ENCODE measurements around the gene SINHCAF. TPM values are rescaled to one million over a fixed set of nuclear protein-coding genes. Genes with fewer than 3 reads are reported as not detected.

SINHCAF gene
- total and polyA plus RNA-seq, 5 donors from 2014 or later = 42.0 to 73.7 (median 53.4) TPM

GRCh38 chr12:31318657-31319269 is 7.2 kb downstream of the SINHCAF start:
- no peak for ATAC-seq (ENCODE audit: low read depth in 2 of 2)
- Mint-ChIP-seq H3K36me3 (no peaks in the 10 kb centered on the region), H3K4me1 (peaks cover 49 to 88% (median 73%) of the 10 kb centered on the region in 4 donors), H3K9me3 (no peaks in the 10 kb centered on the region), H3K27ac (peak overlapping the region; percentile 39 to 99 (median 83)), H3K4me3 (peak overlapping the region; percentile 82 to 95 (median 92)), H3K27me3 (no peaks in the 10 kb centered on the region)
- no peak for DNase-seq
- peak overlapping the region; percentile 26 for H3K27ac ChIP-seq (ENCODE audit: insufficient read depth, low read length, poor library complexity, severe bottlenecking)
- no peaks in the 10 kb centered on the region for H3K36me3 ChIP-seq (ENCODE audit: control insufficient read depth, insufficient read depth, low read length)
- peak overlapping the region; percentile 90 for H3K4me3 ChIP-seq (ENCODE audit: low read depth, low read length)
- peaks cover 56% of the 10 kb centered on the region for H3K4me1 ChIP-seq (ENCODE audit: control insufficient read depth, insufficient read depth, low read length, poor library complexity, severe bottlenecking)
- H3K27me3 ChIP-seq (ENCODE audit: control insufficient read depth, insufficient read depth, low read length) = no peaks in the 10 kb centered on the region
- no peaks in the 10 kb centered on the region for H3K9me3 ChIP-seq (ENCODE audit: control insufficient read depth in 2 of 2, low read length in 2 of 2)

GRCh38 chr12:31317471-31318395 is 8.2 kb downstream of the SINHCAF start:
- no peaks in the 10 kb centered on the region for H3K36me3 ChIP-seq (ENCODE audit: control insufficient read depth, insufficient read depth, low read length)
- peaks cover under 1% of the 10 kb centered on the region for H3K36me3 Mint-ChIP-seq
- ATAC-seq (ENCODE audit: low read depth in 2 of 2) (peak; percentile 58 to 63), DNase-seq (peak in 2 of 3 donors; percentile 49 to 57)
- no peaks in the 10 kb centered on the region for H3K27me3 ChIP-seq (ENCODE audit: control insufficient read depth, insufficient read depth, low read length)
- peak overlapping the region; percentile 70 to 95 (median 85) for H3K4me3 Mint-ChIP-seq
- H3K27me3 Mint-ChIP-seq = no peaks in the 10 kb centered on the region
- H3K4me1 Mint-ChIP-seq = peaks cover 49 to 81% (median 69%) of the 10 kb centered on the region in 4 donors
- H3K9me3 Mint-ChIP-seq = no peaks in the 10 kb centered on the region
- peaks cover 46% of the 10 kb centered on the region for H3K4me1 ChIP-seq (ENCODE audit: control insufficient read depth, insufficient read depth, low read length, poor library complexity, severe bottlenecking)
- H3K4me3 ChIP-seq (ENCODE audit: low read depth, low read length) = peak overlapping the region; percentile 90
- peak overlapping the region; percentile 68 for H3K27ac ChIP-seq (ENCODE audit: insufficient read depth, low read length, poor library complexity, severe bottlenecking)
- H3K9me3 ChIP-seq (ENCODE audit: control insufficient read depth in 2 of 2, low read length in 2 of 2) = no peaks in the 10 kb centered on the region
- H3K27ac Mint-ChIP-seq = peak overlapping the region; percentile 83 to 99 (median 89)

- ATAC-seq (ENCODE audit: low read depth in 2 of 2) (no peak), DNase-seq (no peak)
- Histone ChIP-seq H3K4me3 (ENCODE audit: low read depth, low read length) (peak overlapping the region; percentile 90), H3K27ac (ENCODE audit: insufficient read depth, low read length, poor library complexity, severe bottlenecking) (peak overlapping the region; percentile 68), H3K27me3 (ENCODE audit: control insufficient read depth, insufficient read depth, low read length) (no peaks in the 10 kb centered on the region), H3K36me3 (ENCODE audit: control insufficient read depth, insufficient read depth, low read length) (no peaks in the 10 kb centered on the region), H3K4me1 (ENCODE audit: control insufficient read depth, insufficient read depth, low read length, poor library complexity, severe bottlenecking) (peaks cover 40% of the 10 kb centered on the region), H3K9me3 (ENCODE audit: control insufficient read depth in 2 of 2, low read length in 2 of 2) (no peaks in the 10 kb centered on the region)
- Mint-ChIP-seq H3K4me1 (peaks cover 53 to 82% (median 68%) of the 10 kb centered on the region in 4 donors), H3K27ac (peak overlapping the region; percentile 83 to 99 (median 89)), H3K36me3 (peaks cover 9% of the 10 kb centered on the region), H3K4me3 (peak overlapping the region; percentile 70 to 95 (median 85)), H3K9me3 (peaks cover 0 to 4% (median 0%) of the 10 kb centered on the region in 7 donors), H3K27me3 (no peaks in the 10 kb centered on the region)
Measured at GRCh38 chr12:31316891-31317290, 9.1 kb downstream of the SINHCAF start.

- H3K4me3 Mint-ChIP-seq = no peak overlapping the region
- H3K4me1 Mint-ChIP-seq = peaks cover 53 to 80% (median 59%) of the 10 kb centered on the region in 4 donors
- no peak overlapping the region for H3K4me3 ChIP-seq (ENCODE audit: low read depth, low read length)
- peaks cover 36% of the 10 kb centered on the region for H3K4me1 ChIP-seq (ENCODE audit: control insufficient read depth, insufficient read depth, low read length, poor library complexity, severe bottlenecking)
- DNase-seq (no peak), ATAC-seq (ENCODE audit: low read depth in 2 of 2) (no peak)
- H3K36me3 ChIP-seq (ENCODE audit: control insufficient read depth, insufficient read depth, low read length) = no peaks in the 10 kb centered on the region
- peaks cover 0 to 4% (median 0%) of the 10 kb centered on the region in 7 donors for H3K9me3 Mint-ChIP-seq
- H3K36me3 Mint-ChIP-seq = peaks cover 14% of the 10 kb centered on the region
- no peak overlapping the region for H3K27ac ChIP-seq (ENCODE audit: insufficient read depth, low read length, poor library complexity, severe bottlenecking)
- H3K9me3 ChIP-seq (ENCODE audit: control insufficient read depth in 2 of 2, low read length in 2 of 2) = no peaks in the 10 kb centered on the region
- H3K27me3 ChIP-seq (ENCODE audit: control insufficient read depth, insufficient read depth, low read length) = no peaks in the 10 kb centered on the region
- H3K27ac Mint-ChIP-seq = no peak overlapping the region
- no peaks in the 10 kb centered on the region for H3K27me3 Mint-ChIP-seq
Measured at GRCh38 chr12:31315784-31316465, 10.0 kb downstream of the SINHCAF start.

- ATAC-seq (ENCODE audit: low read depth in 2 of 2) = no peak
- Histone ChIP-seq H3K9me3 (ENCODE audit: control insufficient read depth in 2 of 2, low read length in 2 of 2) (peaks cover under 1 to 3% of the 10 kb centered on the region in 2 experiments), H3K4me1 (ENCODE audit: control insufficient read depth, insufficient read depth, low read length, poor library complexity, severe bottlenecking) (peaks cover 31% of the 10 kb centered on the region), H3K4me3 (ENCODE audit: low read depth, low read length) (peak overlapping the region; percentile 6), H3K27ac (ENCODE audit: insufficient read depth, low read length, poor library complexity, severe bottlenecking) (no peak overlapping the region), H3K36me3 (ENCODE audit: control insufficient read depth, insufficient read depth, low read length) (no peaks in the 10 kb centered on the region), H3K27me3 (ENCODE audit: control insufficient read depth, insufficient read depth, low read length) (no peaks in the 10 kb centered on the region)
- Mint-ChIP-seq H3K4me1 (peaks cover 46 to 73% (median 54%) of the 10 kb centered on the region in 4 donors), H3K36me3 (peaks cover 19% of the 10 kb centered on the region), H3K27me3 (no peaks in the 10 kb centered on the region), H3K27ac (no peak overlapping the region), H3K9me3 (peaks cover 0 to 4% (median 0%) of the 10 kb centered on the region in 7 donors), H3K4me3 (peak overlapping the region in 1 of 4 donors; percentile 57)
- no peak for DNase-seq
Measured at GRCh38 chr12:31315044-31315715, 10.8 kb downstream of the SINHCAF start.

GRCh38 chr12:31312431-31312830 is 13.5 kb downstream of the SINHCAF start:
- Histone ChIP-seq H3K9me3 (ENCODE audit: control insufficient read depth in 2 of 2, low read length in 2 of 2) (peaks cover 4 to 8% of the 10 kb centered on the region in 2 experiments), H3K36me3 (ENCODE audit: control insufficient read depth, insufficient read depth, low read length) (no peaks in the 10 kb centered on the region), H3K4me3 (ENCODE audit: low read depth, low read length) (no peak overlapping the region), H3K27ac (ENCODE audit: insufficient read depth, low read length, poor library complexity, severe bottlenecking) (no peak overlapping the region), H3K4me1 (ENCODE audit: control insufficient read depth, insufficient read depth, low read length, poor library complexity, severe bottlenecking) (peaks cover 23% of the 10 kb centered on the region), H3K27me3 (ENCODE audit: control insufficient read depth, insufficient read depth, low read length) (no peaks in the 10 kb centered on the region)
- ATAC-seq (ENCODE audit: low read depth in 2 of 2) = no peak
- Mint-ChIP-seq H3K36me3 (peaks cover 24% of the 10 kb centered on the region), H3K9me3 (peaks cover 0 to 5% (median 0%) of the 10 kb centered on the region in 7 donors), H3K27me3 (no peaks in the 10 kb centered on the region), H3K4me1 (peaks cover 28 to 61% (median 36%) of the 10 kb centered on the region in 4 donors), H3K4me3 (no peak overlapping the region), H3K27ac (peak overlapping the region in 1 of 3 donors; percentile 41)
- DNase-seq = no peak
